ELR (cell line): ENCODE data around the gene YTHDF1.

Source experiments
- DNase-seq: peaks from one replicate; pipeline ENCODE4 v3.0.0-alpha.2; 2015; ENCODE audit warnings: low read depth

Gene YTHDF1

DNA sequence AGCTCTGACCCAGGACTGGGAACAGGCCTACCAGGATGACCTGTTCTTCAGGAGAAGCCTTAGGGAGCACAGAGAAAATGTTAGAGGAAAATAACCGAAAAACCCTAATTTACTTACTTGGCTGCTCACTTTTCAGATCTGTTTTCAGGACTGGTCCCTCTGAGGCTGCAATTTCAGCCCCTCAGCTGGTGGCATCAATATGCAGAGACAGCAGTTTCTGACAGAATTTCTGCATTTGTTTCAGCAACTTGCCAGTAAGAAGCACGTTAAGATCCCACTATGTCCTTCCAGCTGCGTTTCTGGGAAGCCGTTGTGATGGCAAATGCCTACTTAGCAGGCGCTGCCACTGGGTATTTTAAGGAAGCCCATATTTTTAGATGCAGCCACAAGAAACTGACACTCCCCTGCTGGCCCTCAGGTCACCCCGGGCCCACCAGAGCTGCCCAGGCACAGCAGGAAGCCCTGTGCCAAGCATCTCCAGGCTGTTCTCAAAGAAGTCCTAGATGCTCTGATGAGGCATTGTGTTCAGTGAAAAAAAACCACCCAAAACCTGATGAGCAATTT, 7.5 kb downstream of the YTHDF1 start:
- DNase-seq, result no peak

- peak; percentile 70 for DNase-seq
These were observed 9.1 kb downstream of the YTHDF1 start for GRCh38 chr20:63206878-63207277.

GRCh38 chr20:63205896-63206295, 10.0 kb downstream of the YTHDF1 start:
- no peak for DNase-seq

- DNase-seq, result no peak
These were observed 11.6 kb downstream of the YTHDF1 start for GRCh38 chr20:63204362-63204761.

- DNase-seq, result no peak
These were observed 13.0 kb downstream of the YTHDF1 start for GRCh38 chr20:63202811-63203526.

DNA sequence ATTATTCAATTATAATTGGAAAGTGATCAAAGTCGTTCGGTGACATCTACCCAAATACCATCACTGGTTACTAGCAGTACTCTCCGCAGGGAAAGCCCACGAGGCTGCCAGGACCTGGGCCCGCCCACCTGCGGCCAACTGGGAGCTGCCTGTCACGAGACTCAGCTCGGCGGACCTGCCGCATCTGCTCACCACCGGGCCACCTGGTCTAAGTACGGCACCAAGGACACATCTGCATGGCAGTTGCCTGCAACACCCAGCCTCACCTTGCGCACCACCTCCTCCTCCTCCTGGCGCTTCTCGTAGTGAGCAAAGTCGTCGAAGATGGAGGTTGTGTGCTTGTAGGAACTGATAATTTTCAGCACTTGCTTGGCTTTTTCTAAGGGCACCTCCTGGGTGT, 13.9 kb downstream of the YTHDF1 start:
- DNase-seq, result no peak

DNA sequence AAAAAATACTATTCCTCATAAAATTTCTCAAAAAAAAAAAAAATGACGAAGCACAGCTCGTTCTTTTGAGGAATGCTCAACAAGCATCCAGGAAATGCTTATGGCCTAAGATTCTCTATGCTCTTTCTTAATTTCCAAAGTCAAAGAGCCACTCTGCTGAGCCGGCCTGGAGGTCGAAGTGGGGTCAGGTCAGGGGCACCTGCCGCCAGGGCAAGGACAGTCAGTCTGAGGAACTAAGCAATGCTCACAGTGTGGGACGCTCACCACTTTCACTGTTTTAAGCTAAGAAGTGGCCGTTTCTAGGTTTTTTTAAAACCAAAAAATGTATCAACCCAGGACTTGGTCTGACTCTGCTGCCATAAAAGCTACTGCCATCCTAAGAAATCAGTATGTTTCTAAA, 17.3 kb downstream of the YTHDF1 start:
- no peak for DNase-seq

DNA sequence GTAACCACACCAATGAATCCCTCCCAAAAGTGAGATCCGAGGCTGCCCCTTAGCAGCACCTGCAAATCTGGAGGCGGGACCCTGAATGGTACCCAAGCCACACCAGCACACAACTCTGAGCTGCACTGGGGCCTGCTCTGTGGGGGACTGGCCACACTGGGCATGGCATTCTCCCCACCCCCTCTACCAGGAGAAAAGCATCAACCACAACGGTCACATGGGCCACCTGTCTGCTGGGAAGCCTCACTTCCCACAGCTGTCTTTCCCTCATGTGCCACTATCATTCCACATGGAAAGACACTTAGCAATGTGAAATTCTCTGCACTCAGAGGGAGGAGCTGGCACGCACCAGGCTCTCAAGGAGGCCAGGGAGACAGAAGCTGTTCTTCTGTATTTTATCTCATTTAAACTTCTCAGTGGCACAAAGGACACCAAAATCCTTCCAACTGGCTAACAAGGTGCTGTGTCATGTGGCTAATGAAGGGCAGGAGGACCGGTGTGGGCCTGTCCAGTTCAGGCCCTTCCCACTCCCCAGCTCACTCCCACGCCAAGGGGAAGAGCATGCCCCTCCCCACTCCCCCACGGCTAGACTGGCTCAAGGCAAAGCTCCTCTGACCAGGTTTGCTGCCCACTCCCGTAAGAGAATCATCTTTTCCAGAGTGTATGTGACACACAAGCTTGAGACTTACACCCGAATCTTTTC, 19.0 kb downstream of the YTHDF1 start:
- no peak for DNase-seq

DNA sequence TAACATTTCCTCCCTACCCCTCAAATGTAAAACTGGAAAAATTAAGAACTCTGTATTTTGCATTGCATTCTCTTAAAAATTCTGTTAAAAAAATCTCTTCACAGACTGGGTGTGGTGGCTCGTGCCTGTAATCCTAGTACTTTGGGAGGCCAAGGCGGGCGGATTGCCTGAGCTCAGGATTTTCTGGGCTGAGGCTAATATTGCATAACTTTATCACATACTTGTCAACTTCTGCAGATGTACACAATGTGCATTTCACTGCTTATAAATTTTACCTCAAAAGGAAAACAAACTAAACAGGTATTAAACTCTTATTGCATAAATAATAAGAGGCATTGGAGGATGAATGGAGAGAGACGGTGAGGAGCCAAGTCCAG, 21.1 kb downstream of the YTHDF1 start:
- no peak for DNase-seq

GRCh38 chr20:63194007-63194796, 21.7 kb downstream of the YTHDF1 start:
- no peak for DNase-seq

- DNase-seq, result no peak
These were observed 23.2 kb downstream of the YTHDF1 start for GRCh38 chr20:63192721-63193120.

DNA sequence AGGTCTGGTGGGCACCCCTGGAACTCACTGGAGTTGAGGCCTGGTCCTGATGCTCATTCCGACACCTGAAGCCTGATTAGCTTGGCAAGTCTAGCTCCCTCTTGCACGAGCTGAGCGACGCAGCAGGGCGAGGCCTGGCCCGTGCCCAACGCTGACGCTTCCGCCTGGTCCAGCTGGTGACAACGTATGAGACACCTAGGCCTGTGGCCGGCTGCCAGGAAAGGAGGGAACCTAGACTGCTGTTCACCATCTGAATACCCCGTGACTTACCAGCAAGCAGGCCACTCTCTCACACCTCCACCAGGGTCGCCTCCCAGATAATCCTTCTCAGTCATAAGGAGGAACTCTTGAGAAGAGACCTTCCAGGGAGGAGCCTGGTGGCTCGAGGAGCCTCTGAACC, 24.5 kb downstream of the YTHDF1 start:
- peak; percentile 53 for DNase-seq

GRCh38 chr20:63190828-63191227, 25.1 kb downstream of the YTHDF1 start:
- no peak for DNase-seq

GRCh38 chr20:63189846-63190559, 25.9 kb downstream of the YTHDF1 start:
- no peak for DNase-seq

DNA sequence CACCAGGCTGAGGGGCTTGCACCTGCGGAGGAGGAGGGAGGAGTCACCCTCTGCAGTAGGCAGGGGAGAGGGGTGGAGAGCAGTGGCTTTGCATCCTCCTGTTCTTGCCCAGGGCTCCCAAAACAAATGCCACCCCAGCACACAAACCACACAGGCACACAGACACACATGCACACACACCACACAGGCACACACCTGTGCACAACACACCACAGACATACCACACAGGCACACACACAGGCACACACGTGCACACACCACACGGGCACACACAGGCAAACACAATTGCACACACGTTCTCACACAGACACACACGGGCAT, 26.6 kb downstream of the YTHDF1 start:
- no peak for DNase-seq

- DNase-seq, result no peak
These were observed 27.1 kb downstream of the YTHDF1 start for GRCh38 chr20:63188641-63189321.

DNA sequence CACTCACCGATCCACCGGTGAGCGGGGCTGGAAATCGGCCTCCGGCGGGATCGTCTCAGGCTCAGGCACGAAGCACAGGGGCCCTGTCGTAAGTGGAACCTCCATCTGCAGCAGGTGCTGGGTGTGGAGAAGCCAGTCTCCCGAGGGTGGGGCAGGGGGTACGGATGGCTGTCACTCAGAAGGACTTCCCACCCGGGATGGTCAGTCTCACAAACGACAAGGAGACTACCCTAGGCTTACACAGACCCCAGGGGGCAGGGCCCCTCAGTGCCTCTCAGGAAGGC, 27.8 kb downstream of the YTHDF1 start:
- no peak for DNase-seq

- DNase-seq, result no peak
These were observed 28.4 kb downstream of the YTHDF1 start for GRCh38 chr20:63187338-63188158.

GRCh38 chr20:63186528-63187316, 29.2 kb downstream of the YTHDF1 start:
- DNase-seq, result peak; percentile 62

- no peak for DNase-seq
These were observed 29.8 kb downstream of the YTHDF1 start for GRCh38 chr20:63186084-63186483.
